Measurements from ENCODE around the gene ABLIM2. TPM values are rescaled to one million over a fixed set of nuclear protein-coding genes. Genes with fewer than 3 reads are reported as not detected.
A peak's percentile ranks its signal among the peaks of the same experiment; 100 is the strongest.

Gene ABLIM2
- total and polyA plus RNA-seq, 2 of the 8 experiments (the other 6 are each of a cell fraction or from before 2014, with no cell fraction given): 2.8 to 3.0 TPM

GRCh38 chr4:8081621-8082516 is 76.7 kb downstream of the ABLIM2 start:
- Histone ChIP-seq H3K18ac (ENCODE audit: extremely low read depth, low read length) (no peak overlapping the region), H2BK15ac (ENCODE audit: low read length) (peak overlapping the region; percentile 66), H3K79me2 (ENCODE audit: control insufficient read depth in 1 of 2, insufficient read depth in 2 of 2, low read length in 2 of 2) (no peaks in the 10 kb centered on the region), H4K91ac (replicated peaks; ENCODE audit: insufficient read length, low read length) (peak overlapping the region; percentile 39), H3K23me2 (ENCODE audit: low read depth, low read length) (no peaks in the 10 kb centered on the region; the same call in 1 of the 2 replicates), H3K27ac (ENCODE audit: low read depth, low read length) (no peak overlapping the region), H4K8ac (ENCODE audit: extremely low read depth, insufficient read depth, low read length) (no peak overlapping the region; the same call in 1 of the 2 replicates), H2AK5ac (ENCODE audit: low read depth, low read length) (no peak overlapping the region), H3K4ac (replicated peaks; ENCODE audit: insufficient read length, low read depth, low read length) (peak overlapping the region; percentile 36), H3K4me2 (ENCODE audit: insufficient read depth in 1 of 2, low read depth in 2 of 2, low read length in 2 of 2) (no peak overlapping the region), H2AFZ (ENCODE audit: low read length) (no peak overlapping the region), H3K36me3 (ENCODE audit: control insufficient read depth in 2 of 4, insufficient read depth in 4 of 4, low read length in 3 of 4) (no peaks in the 10 kb centered on the region), H2BK12ac (ENCODE audit: low read depth, low read length) (peak overlapping the region; percentile 82; the same call in 1 of the 2 replicates), H2BK5ac (ENCODE audit: low read depth, low read length) (no peak overlapping the region), H3K14ac (ENCODE audit: insufficient read length) (no peak overlapping the region), H3K4me1 (replicated peaks in 1 of 4; ENCODE audit: control insufficient read depth in 3 of 4, insufficient read depth in 4 of 4, low read length in 3 of 4) (peaks cover 4 to 8% (median 7%) of the 10 kb centered on the region in 4 experiments; a peak in 6 of 7 replicates), H4K20me1 (replicated peaks in 1 of 2; ENCODE audit: control insufficient read depth in 1 of 2, insufficient read depth in 2 of 2, low read length in 2 of 2) (no peaks in the 10 kb centered on the region), H3K9ac (replicated peaks in 1 of 4; ENCODE audit: extremely low read depth in 1 of 4, low read depth in 3 of 4, low read length in 3 of 4) (no peak overlapping the region), H2BK20ac (ENCODE audit: low read length) (peak overlapping the region; percentile 80; the same call in 1 of the 2 replicates), H4K5ac (ENCODE audit: insufficient read length, low read depth, low read length) (no peak overlapping the region), H3K4me3 (ENCODE audit: extremely low read depth in 1 of 4, insufficient read depth in 2 of 4, low read depth in 3 of 4, low read length in 4 of 4) (no peak overlapping the region), H3K9me3 (ENCODE audit: insufficient read depth in 2 of 2, low read depth in 1 of 2, low read length in 1 of 2) (no peaks in the 10 kb centered on the region), H2BK120ac (replicated peaks; ENCODE audit: low read depth, low read length) (no peak overlapping the region), H3K79me1 (ENCODE audit: low read depth, low read length) (no peaks in the 10 kb centered on the region), H3K56ac (replicated peaks; ENCODE audit: insufficient read length, low read depth, low read length) (no peak overlapping the region), H3K23ac (ENCODE audit: insufficient read length) (no peak overlapping the region), H3K27me3 (replicated peaks in 1 of 4; ENCODE audit: control insufficient read depth in 3 of 4, extremely low read depth in 1 of 4, insufficient read depth in 3 of 4, low read length in 3 of 4) (no peaks in the 10 kb centered on the region)
- ChIA-PET POLR2A (ENCODE audit: partially characterized antibody) (no interaction called here), CTCF (ENCODE audit: partially characterized antibody) (interaction anchor here (1.0 to 1.8 kb wide), 3 partner anchors 8 to 21 kb away, joined by 3 to 6 read pairs (median 3); no protein-coding TSS in a partner anchor)
- no peak for TF ChIP-seq BACH1 (IDR thresholded peaks at IDR 0.05; ENCODE audit: low read length)
- TF ChIP-seq RFX5 (IDR thresholded peaks at IDR 0.05; ENCODE audit: borderline replicate concordance, low read depth, low read length): no peak
- no peak for TF ChIP-seq FOSL1 (IDR thresholded peaks at IDR 0.05; ENCODE audit: insufficient read depth, low read depth, low read length)
- no peak for TF ChIP-seq CTBP2 (IDR thresholded peaks at IDR 0.05; ENCODE audit: borderline replicate concordance, insufficient read depth, insufficient read length, low read length)
- no peak for TF ChIP-seq E2F6 (IDR thresholded peaks at IDR 0.05)
- no peak for TF ChIP-seq CTCF (IDR thresholded peaks at IDR 0.05; ENCODE audit: control extremely low read depth in 1 of 3, insufficient read depth in 1 of 3, low read depth in 1 of 3, low read length in 3 of 3)
- TF ChIP-seq YY1 (IDR thresholded peaks at IDR 0.05; ENCODE audit: low read depth, low read length): no peak
- WGBS, 2 experiments (ENCODE audit: extremely low coverage in 1 of 2, insufficient coverage in 1 of 2, insufficient read length in 1 of 2, insufficient replicate concordance in 2 of 2, low coverage in 1 of 2, low lambda C conversion rate in 2 of 2, missing lambda C conversion rate in 1 of 2): 88% methylated on average over 29 of the region's 29 CpGs; no CpG with 5 or more reads in 1 of the 2 experiments
- DNase-seq (ENCODE audit: low read depth in 1 of 2, low spot score in 2 of 2) (no peak), FAIRE-seq (no peak)

Measured in H1 (cell line).